DMS153 treated with DMSO at 0.1 percent for 48 hours (cell line): Measurements from ENCODE around the gene ZNF182.
"Not testable (repeated sequence)": the region's sequence is repeated elsewhere in the genome, so short reads cannot be mapped to it uniquely, and the experiment has no call there.

Experiments used
- DNase-seq: peaks from one replicate; lab custom pipeline; 2025; ENCODE audit not compliant: unreplicated experiment; lab: John Stamatoyannopoulos, UW

Gene ZNF182

GRCh38 chrX:48003758-48004457 is at the start of gene ZNF182:
Gene ZNF182 (minus strand): TSS chrX:48003989. CDS start chrX:48002609, 1,380 bp downstream.
- DNase-seq = peak; percentile 74

DNA sequence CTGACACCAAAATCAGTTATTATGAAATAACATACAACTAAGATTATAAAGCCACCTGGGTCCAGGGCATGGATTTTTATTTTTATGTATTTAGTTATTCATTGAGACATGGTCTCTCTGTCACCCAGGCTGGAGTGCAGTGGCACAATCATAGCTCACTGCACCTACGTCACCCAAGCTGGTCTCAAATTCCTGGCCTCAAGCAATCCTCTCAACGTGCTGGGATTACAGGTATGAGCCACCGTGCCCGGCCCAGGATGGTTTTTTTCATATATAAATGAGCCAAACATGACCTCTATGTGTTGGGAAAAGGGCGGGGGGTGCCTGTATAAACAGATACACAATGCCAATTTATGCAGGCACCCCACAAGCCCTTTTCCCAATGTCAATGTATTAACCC is 43.1 kb upstream of the ZNF182 start:
- DNase-seq = no peak

GRCh38 chrX:48045410-48046311 is 41.9 kb upstream of the ZNF182 start:
- DNase-seq = no peak

GRCh38 chrX:48043056-48043455 is 39.3 kb upstream of the ZNF182 start:
- no peak for DNase-seq

- DNase-seq = no peak
Observed at GRCh38 chrX:48035891-48036290, 32.1 kb upstream of the ZNF182 start.

- not testable (repeated sequence) for DNase-seq
Observed at GRCh38 chrX:48030641-48031173, 26.9 kb upstream of the ZNF182 start.

DNA sequence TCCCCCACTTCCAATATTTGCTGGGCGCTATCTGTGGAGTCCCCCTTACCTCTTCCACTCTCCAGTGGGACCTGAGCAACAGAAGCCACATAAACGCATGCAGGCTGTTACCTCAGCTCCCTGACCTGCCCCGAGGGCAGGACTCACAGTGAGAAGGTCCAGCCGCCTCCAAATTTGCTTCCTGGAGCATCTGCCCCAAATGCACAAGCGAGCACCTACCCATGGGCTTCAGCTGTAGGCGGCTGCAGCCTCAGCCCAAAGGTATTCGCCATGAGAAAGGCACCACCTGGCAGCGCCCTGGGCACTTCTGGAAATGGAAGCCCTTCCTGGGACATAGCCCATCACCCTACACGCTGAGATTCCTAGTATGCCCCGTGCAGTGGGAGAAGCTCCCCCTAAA is 26.4 kb upstream of the ZNF182 start:
- DNase-seq = no peak

DNA sequence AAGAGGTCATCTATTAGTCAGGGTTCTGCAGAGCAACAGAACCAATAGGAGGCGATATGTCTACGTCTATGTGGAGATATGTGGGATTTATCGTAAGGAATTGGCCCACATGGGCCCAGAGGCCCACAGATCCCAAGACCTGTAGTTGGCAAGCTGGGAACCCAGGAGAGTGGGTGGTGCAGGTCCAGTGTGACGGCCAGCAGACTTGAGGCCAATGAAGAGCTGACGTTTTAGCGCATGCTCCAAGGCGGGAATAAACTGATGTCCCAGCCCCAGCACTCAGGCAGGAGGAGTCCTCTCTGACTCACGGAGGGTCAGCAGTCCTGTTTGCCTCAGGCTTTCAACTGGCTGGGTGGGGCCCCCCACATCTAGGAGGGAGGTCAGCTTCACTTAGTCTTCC is 24.3 kb upstream of the ZNF182 start:
- no peak for DNase-seq

DNA sequence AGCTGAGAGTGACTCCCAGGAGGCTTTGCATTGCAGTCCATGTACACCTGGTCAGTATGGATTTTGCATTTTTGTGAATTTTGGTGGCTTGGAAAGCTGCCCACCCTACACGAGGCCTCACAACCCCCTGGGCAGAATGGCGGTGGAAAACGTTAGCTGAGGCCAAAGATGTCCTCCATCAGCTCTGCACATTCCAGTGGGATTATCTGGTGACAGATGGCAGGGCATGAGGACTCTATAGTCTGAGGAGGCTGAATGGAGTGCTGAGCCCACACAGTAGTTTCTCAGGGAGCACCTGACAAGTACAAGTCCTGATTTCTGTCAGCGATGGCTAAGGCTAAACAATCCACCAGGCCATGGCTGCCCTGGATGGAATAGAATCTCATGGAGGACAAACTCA is 23.8 kb upstream of the ZNF182 start:
- not testable (repeated sequence) for DNase-seq

DNA sequence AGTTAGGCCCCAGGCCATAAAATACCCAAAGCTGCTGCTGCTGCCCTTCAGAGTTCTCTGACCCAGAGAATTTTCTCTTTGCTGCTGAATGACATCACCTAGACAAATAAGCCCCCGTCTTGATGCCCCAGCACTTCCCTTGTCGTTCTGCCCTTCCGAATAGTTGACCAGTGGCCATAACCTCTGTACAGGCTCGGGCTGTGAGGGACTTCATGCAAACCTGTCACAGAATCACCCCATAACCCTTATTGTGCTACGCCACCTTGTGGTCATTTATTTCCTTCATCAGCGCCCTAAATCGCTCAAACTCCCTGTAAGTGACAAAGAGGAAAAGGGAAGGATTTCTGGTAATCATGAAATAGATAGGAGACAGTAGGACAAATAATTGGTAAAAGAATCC is 21.8 kb upstream of the ZNF182 start:
- DNase-seq = peak; percentile 4

DNA sequence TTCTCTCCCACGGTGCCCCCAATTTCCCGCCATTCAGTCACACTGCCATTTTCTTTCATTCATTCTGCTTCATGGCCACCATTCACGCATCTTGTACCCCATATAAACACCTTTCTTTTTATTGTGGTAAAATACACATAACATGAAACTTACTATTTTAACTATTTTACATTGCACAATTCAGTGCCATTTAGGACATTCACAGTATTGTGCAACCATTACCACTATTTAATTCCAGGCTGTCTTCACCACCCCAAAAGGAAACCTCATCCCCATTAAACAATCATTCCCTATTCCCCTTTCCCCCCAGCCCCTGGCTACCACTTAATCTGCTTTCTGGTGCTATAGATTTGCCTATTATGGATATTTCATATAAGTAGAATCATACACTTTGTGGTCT is 18.9 kb upstream of the ZNF182 start:
- no peak for DNase-seq

GRCh38 chrX:48022100-48022499 is 18.3 kb upstream of the ZNF182 start:
- DNase-seq = no peak

DNA sequence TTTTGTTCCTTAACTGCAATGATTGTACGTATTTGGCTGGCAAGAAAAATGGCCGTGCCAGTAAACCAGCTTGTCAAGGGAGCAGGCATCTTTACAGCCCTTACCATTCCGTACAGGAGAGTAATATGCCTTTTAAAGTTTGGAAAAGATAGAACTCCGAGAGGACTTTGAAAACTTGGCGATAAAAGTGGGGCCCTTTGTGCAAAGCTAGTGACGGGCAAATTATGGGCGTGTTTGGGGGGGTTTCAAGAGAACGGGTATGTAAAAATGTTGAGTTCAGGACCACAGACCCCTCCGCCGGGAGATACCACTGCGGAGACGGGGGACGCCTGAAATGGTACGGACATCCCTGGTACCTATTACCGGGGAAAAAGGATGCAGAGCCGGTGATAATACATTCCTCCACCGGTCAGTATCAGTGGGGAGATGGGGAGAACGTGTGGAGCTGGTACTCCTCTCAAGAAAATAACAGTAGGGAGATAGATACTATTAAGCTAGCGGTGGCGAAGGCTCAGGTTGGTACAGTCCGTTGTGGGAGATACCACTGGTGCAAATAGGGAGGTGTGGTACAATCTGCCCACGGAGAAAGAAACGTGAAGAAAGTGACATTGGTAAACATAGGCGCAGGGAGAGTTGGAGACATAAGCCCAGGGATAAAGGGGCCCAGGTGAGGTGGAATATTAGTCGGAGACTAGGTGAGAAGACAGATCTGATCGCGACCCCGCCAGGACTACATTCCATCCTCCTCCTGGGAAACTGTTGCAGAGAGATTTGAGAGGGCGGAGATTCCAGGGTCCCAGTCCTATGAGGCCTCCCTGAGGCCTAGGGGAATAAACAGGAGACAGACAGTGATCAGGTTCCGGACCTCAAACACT is 17.5 kb upstream of the ZNF182 start:
- DNase-seq = peak; percentile 33

- DNase-seq = not testable (repeated sequence)
Observed at GRCh38 chrX:48020472-48020871, 16.7 kb upstream of the ZNF182 start.

DNA sequence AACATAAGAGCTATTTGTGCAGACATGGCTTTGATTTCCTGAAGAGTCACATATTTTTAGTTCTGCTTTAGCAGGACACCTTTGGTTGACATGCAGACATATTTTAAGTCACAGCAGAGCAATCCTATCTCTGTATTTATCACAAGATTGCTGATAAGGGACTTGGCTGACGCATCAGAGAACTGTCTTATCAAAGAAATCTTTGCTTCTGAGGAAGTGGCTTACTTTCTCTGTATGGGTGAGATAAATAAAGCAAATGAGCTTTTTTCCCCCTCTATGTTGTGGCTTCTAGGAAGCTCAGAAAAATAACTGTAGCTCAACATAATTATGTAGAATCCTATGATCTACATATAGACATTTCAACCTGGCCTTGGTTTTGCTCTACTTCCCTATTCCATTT is 16.1 kb upstream of the ZNF182 start:
- not testable (repeated sequence) for DNase-seq

- DNase-seq = not testable (repeated sequence)
Observed at GRCh38 chrX:48016583-48017310, 13.0 kb upstream of the ZNF182 start.

DNA sequence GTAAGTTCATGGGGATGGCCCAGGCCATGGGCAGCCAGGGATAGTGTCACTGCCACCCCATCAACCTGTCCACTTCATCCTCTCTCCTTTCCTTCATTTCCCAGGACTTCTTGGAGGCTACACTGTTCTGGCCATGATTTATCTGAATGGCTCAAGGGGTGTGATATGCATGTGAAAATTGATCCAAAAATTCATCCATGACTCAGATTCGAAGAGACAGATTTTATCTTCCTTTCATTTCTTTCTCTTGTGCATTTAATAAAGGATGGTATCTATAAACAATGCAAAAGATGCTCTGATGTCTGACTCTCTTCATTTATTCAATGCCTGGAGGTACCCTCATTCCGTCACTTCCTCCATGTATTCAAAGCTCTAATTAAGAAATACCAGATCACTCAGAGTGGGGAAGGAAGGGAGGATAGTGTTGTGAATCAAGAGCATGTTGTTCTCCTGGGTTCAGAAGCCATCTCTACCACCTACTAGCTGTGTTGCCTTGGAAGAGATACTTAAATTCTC is 5.7 kb upstream of the ZNF182 start:
- not testable (repeated sequence) for DNase-seq

GRCh38 chrX:48006688-48007087 is 2.9 kb upstream of the ZNF182 start, which contains the start of gene SPACA5:
Gene SPACA5 (plus strand): TSS chrX:48006988. CDS start chrX:48007803, 815 bp downstream.
- DNase-seq = not testable (repeated sequence)

GRCh38 chrX:48003367-48003757 is 427 bp downstream of the ZNF182 start:
- DNase-seq = no peak

- DNase-seq = no peak
Observed at GRCh38 chrX:48002929-48003328, 860 bp downstream of the ZNF182 start.
